Measurements from ENCODE around the gene SRPX2. TPM values are rescaled to one million over a fixed set of nuclear protein-coding genes. Genes with fewer than 3 reads are reported as not detected.
A peak's percentile ranks its signal among the peaks of the same experiment; 100 is the strongest.

Gene SRPX2
- total RNA-seq, 4 donors from 2014 or later: 22.6 to 38.4 (median 25.6) TPM

DNA sequence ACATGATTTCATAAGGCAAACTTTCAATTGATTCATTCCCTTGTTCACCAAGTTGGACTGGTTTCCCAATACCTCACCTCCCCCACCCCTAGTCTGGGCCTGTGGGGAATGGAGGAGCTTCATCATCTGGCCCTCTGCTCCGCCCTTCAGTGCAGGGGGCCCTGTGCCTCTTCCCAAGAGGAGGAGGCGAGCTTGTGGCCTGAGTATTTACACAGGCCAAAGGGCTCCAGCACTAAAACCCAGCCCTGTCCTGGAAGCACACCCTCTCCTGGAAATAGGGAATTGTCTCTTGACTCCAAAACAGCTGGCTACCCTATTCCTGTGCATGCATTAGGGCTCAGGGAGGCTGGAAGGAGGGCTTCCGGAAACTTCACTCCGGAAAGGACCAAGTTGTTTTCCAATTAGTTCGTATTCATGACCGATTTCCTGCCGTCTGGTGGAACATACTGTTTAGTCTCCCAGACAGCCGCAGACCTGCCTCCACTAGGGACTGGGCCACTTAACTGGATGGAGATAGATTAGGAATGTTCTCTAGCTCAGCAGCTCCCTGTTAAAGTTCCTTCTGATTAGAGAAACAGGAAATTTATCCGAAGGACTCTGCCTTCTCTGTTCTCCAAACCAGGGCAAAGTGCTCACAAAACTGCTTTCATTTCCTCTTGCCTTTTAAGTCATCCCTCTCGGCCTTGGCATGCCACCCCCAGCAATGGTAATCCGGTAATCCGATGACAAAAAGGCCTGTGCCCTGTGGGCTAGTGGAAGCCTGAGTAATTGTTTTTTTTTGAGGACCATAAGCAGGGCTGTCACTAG, 5.8 kb downstream of the SRPX2 start:
- 0 to 59% methylated on average over 1 to 11 of the region's 12 CpGs for WGBS, 2 donors
- no peaks in the 10 kb centered on the region for H3K36me3 ChIP-seq
- DNase-seq: no peak
- H3K9me3 ChIP-seq: no peaks in the 10 kb centered on the region
- no peak overlapping the region for H3K4me3 ChIP-seq
- H3K27me3 ChIP-seq: no peaks in the 10 kb centered on the region
- intact Hi-C loops (cut with DNase I): no loop called here
- H3K27ac ChIP-seq: peak overlapping the region; percentile 62 to 89 (median 80)
- TF ChIP-seq, protein P1, sequence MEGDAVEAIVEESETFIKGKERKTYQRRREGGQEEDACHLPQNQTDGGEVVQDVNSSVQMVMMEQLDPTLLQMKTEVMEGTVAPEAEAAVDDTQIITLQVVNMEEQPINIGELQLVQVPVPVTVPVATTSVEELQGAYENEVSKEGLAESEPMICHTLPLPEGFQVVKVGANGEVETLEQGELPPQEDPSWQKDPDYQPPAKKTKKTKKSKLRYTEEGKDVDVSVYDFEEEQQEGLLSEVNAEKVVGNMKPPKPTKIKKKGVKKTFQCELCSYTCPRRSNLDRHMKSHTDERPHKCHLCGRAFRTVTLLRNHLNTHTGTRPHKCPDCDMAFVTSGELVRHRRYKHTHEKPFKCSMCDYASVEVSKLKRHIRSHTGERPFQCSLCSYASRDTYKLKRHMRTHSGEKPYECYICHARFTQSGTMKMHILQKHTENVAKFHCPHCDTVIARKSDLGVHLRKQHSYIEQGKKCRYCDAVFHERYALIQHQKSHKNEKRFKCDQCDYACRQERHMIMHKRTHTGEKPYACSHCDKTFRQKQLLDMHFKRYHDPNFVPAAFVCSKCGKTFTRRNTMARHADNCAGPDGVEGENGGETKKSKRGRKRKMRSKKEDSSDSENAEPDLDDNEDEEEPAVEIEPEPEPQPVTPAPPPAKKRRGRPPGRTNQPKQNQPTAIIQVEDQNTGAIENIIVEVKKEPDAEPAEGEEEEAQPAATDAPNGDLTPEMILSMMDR (IDR thresholded peaks at IDR 0.05): no peak
- TF ChIP-seq POLR2A (IDR thresholded peaks at IDR 0.05): no peak
- H3K4me1 ChIP-seq: peaks cover 3 to 46% (median 14%) of the 10 kb centered on the region in 3 donors

DNA sequence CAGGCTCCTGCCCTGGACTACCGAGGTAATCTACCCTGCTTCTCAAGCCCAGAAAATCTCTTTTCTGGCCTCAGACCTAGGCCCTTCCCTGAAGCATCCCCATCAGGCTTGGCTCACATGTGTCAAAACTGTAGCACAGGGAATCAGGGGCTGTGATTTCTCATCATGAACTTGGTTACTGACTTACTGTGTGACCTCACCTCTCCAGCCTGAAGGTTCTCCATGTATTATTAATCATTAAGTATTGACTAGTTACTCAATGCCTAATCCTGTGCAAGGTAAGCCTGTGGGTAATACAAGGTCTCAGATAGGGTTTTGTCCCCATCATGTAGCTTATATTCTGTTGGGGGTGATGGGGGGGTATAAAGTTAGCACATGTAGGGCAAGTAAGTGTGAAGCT, 6.8 kb downstream of the SRPX2 start:
- Histone ChIP-seq H3K27ac (peak overlapping the region in 3 of 4 donors; percentile 76 to 89 (median 83)), H3K9me3 (no peaks in the 10 kb centered on the region), H3K4me3 (no peak overlapping the region), H3K36me3 (no peaks in the 10 kb centered on the region), H3K27me3 (no peaks in the 10 kb centered on the region), H3K4me1 (peaks cover 3 to 39% (median 14%) of the 10 kb centered on the region in 3 donors)
- no peak for TF ChIP-seq POLR2A (IDR thresholded peaks at IDR 0.05)
- TF ChIP-seq, protein P1 (IDR thresholded peaks at IDR 0.05): no peak
- intact Hi-C loops (cut with DNase I): no loop called here
- DNase-seq: no peak
- WGBS, 2 donors: 100% methylated on average over 1 of the region's 1 CpG; no CpG with 5 or more reads in 1 of the 2 donors

DNA sequence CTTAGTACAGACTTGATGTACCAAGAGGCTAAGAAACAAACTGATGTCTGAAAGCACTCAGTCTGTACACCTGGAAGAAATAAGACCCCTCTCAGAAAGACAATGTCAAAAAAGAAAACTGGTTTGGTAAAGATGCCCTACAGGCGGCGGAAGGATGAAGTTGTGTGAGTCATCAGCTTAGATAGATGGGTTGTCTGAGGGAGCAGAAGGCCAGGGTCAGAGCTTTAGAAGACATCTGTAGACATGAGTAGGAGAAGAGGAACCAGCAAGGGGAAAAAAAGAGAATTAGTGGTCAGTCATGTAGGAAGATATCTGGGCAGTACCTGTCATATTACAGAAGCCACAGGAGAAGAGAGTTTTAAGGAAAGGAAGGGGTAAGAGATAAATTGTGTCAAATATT, 8.3 kb downstream of the SRPX2 start:
- Histone ChIP-seq H3K4me1 (peaks cover 3 to 38% (median 14%) of the 10 kb centered on the region in 3 donors), H3K27me3 (no peaks in the 10 kb centered on the region), H3K9me3 (no peaks in the 10 kb centered on the region), H3K27ac (no peak overlapping the region), H3K4me3 (no peak overlapping the region), H3K36me3 (no peaks in the 10 kb centered on the region)
- no peak for DNase-seq
- TF ChIP-seq POLR2A (IDR thresholded peaks at IDR 0.05): no peak
- TF ChIP-seq, protein P1 (IDR thresholded peaks at IDR 0.05): no peak
- intact Hi-C loops (cut with DNase I): no loop called here
- 71 to 78% methylated on average over 2 of the region's 2 CpGs for WGBS, 2 donors

DNA sequence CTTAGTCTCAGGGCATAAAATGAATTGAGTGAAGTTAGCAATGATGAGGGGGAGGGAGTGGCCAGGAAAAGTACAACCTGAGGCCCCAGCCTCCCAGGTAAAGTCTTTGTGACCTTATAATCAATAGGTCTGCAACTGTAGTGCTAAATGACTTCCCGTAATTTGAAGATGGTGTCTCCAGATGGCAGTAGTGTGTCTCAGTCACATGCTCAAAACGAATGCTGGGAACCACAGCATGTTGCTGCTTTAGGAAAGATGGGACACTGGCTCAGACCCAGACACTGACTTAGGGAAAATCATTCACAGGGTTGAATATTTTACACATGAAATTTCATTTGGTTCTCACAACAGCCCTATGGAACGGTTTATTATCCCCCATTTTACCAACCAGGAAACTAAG, 10.3 kb downstream of the SRPX2 start:
- intact Hi-C loops (cut with DNase I): no loop called here
- WGBS, 2 donors: 25 to 43% methylated on average over 3 of the region's 3 CpGs
- H3K4me3 ChIP-seq: no peak overlapping the region
- H3K27ac ChIP-seq: no peak overlapping the region
- no peak for DNase-seq
- peaks cover 3 to 23% (median 5%) of the 10 kb centered on the region in 3 donors for H3K4me1 ChIP-seq
- H3K27me3 ChIP-seq: no peaks in the 10 kb centered on the region
- no peaks in the 10 kb centered on the region for H3K36me3 ChIP-seq
- no peaks in the 10 kb centered on the region for H3K9me3 ChIP-seq
- TF ChIP-seq, protein P1 (IDR thresholded peaks at IDR 0.05): peak in 1 of 6 experiments; percentile 7
- no peak for TF ChIP-seq POLR2A (IDR thresholded peaks at IDR 0.05)

DNA sequence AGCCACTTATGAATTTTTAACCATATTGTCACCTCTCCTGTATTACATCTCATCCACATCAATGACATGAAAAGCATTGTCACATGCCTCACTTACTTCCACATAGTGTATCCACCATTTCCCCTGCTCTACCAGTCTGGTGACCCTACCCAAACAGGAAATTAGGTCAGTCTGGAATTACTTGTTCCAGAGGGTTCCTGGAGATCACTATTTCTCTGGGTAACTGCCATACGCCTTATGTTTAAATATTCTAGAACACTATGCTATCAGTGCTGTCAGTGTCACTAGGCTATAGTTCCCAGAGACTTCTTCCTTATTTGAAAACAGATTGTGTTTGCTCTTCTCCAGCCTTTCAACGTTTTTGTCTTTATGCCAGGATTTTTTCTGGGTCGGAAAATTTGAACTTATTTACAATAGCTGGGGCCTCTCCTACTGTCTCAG, 15.0 kb downstream of the SRPX2 start:
- H3K27me3 ChIP-seq: no peaks in the 10 kb centered on the region
- peak overlapping the region in 2 of 4 donors; percentile 31 to 64 for H3K27ac ChIP-seq
- WGBS, 2 donors: 31 to 33% methylated on average over 3 of the region's 3 CpGs
- TF ChIP-seq, protein P1 (IDR thresholded peaks at IDR 0.05): no peak
- TF ChIP-seq POLR2A (IDR thresholded peaks at IDR 0.05): no peak
- no peaks in the 10 kb centered on the region for H3K36me3 ChIP-seq
- H3K9me3 ChIP-seq: no peaks in the 10 kb centered on the region
- intact Hi-C loops (cut with DNase I): no loop called here
- DNase-seq: no peak
- H3K4me3 ChIP-seq: no peak overlapping the region
- peaks cover 0 to 20% (median 0%) of the 10 kb centered on the region in 3 donors for H3K4me1 ChIP-seq

Data from esophagus squamous epithelium (tissue), 5 donors.